Measurements from ENCODE around the gene CAPSL. TPM values are rescaled to one million over a fixed set of nuclear protein-coding genes. Genes with fewer than 3 reads are reported as not detected.
"Not testable (repeated sequence)": the region's sequence is repeated elsewhere in the genome, so short reads cannot be mapped to it uniquely, and the experiment has no call there.

Gene CAPSL
- polyA plus RNA-seq (ENCODE audit: insufficient read length in 3 of 3) = 1 to 10 TPM; 5.3 to 8.2 (median 7.6) TPM

DNA sequence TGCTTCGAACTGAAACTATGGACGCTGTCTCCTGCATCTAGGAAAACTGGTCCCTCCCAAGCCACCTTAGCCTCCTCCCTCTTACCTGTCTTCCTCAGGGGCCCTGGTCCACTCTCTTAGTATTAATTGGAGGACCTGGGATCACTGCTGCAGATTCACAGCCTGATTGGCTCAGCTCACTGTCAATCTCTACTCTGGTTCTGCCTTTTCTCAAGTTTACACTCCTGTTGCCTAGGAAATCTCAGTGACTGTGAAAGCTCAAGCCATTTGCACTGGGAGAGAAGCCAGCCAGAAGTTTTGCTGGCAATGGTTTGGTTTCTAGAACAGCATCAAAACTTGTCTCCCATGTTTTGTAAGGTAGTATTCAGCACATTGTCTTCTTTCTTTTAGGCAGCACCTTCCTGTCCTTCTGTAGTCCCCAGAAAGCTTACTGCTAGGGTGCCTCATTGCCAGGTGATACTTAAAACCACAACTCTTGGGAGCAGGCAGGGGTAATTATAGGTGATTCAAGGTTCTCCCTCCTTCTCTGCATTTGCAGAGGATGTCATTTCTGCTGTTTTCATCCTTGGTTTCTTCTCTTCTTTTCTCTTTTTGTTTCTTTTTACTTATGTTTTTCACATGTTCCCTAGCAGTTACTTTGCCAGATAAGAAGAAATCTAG is at the start of gene CAPSL:
Gene CAPSL, minus strand, starts transcription at position 55 of the 660 bp plus-strand sequence. CDS start 17,502 bp downstream, outside the sequence.
- peak; percentile 82 to 92 (median 91) for DNase-seq (ENCODE audit: low read depth in 3 of 3, low spot score in 2 of 3)

DNA sequence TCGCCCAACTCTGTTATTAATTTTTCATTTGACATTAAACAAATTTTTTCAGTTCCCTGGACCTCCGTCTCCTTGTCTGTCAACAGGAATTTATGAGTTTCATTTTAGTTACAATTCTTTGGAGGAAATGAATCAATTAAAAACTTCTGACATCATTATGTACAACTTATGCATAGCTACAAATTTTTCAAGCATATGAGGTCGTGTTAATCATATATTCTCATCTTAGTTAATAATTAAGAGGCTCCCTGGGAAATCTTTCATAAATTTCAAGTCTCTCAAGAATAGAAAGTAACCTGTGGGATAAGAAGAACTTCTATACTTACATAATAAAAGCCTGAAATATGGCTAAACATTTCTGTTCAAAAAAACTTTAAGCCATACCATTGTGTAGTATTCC is 49.4 kb upstream of the CAPSL start:
- DNase-seq (ENCODE audit: low read depth in 3 of 3, low spot score in 2 of 3) = peak in 1 of 3 donors; percentile 10

DNA sequence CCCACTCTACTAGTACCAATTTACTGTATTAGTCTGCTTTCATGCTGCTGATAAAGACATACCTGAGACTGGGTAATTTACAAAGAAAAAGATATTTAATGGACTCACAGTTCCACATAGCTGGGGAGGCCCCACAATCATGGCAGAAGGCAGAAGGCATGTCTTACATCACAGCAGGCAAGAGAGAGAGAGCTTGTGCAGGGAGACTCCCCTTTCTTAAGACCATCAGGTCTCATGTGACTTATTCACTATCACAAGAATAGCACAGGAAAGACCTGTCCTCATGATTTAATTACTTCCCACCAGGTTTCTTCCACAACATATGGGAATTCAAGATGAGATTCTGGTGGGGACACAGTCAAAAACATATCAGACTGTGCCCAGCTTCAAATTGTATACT is 41.3 kb upstream of the CAPSL start:
- no peak for DNase-seq (ENCODE audit: low read depth in 3 of 3, low spot score in 2 of 3)

DNA sequence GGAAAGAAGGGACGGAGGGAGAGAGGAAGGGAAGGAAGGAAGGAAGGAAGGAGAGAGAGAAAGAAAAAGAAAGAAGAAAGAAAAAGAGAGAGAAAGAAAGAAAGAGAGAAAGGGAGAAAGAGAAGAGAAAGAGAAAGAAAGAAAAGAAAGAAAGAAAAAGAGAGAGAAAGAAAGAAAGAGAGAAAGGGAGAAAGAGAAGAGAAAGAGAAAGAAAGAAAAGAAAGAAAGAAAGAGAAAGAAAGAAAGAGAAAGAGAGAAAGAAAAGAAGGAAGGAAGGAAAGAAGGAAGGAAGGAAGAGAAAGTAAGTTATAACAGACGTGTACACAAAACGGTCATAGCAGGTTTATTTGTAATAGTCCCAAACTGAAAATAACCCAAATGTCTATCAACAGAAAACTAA is 38.4 kb upstream of the CAPSL start:
- not testable (repeated sequence) for DNase-seq (ENCODE audit: low read depth in 3 of 3, low spot score in 2 of 3)

DNA sequence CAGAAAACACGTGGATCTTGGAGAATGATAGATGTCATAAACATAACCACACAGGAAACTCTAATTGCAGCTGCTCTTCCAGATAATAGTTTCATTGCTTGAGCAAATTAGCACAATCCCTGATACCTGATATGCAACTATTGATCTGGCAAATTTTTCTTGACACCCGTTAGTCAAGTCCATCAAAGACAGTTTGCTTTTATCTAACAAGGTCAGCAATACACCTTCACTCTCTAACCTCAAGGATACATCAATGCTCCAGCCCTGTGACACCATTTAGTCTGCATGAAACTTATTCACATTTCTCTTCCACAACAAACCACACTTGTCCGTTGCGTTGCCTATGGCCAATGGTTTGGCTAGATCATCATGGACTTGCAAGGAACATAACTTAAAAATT is 36.1 kb upstream of the CAPSL start:
- no peak for DNase-seq (ENCODE audit: low read depth in 3 of 3, low spot score in 2 of 3)

DNA sequence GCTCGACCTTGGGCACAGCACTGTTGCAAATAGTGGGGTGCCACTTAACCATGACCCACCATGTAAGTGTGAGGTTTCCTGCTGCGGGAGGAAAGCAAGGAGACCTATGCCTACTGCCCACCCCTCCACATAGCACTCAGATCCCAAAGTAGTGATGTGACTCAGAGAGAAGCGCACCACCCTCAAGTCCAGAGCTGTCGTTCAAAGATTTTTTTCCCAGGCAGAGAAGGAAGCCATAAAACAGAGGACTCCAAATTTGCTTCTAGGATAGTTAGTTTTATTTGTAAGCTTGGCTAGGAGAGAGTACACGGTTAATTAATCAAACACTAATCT is 33.4 kb upstream of the CAPSL start:
- no peak for DNase-seq (ENCODE audit: low read depth in 3 of 3, low spot score in 2 of 3)

DNA sequence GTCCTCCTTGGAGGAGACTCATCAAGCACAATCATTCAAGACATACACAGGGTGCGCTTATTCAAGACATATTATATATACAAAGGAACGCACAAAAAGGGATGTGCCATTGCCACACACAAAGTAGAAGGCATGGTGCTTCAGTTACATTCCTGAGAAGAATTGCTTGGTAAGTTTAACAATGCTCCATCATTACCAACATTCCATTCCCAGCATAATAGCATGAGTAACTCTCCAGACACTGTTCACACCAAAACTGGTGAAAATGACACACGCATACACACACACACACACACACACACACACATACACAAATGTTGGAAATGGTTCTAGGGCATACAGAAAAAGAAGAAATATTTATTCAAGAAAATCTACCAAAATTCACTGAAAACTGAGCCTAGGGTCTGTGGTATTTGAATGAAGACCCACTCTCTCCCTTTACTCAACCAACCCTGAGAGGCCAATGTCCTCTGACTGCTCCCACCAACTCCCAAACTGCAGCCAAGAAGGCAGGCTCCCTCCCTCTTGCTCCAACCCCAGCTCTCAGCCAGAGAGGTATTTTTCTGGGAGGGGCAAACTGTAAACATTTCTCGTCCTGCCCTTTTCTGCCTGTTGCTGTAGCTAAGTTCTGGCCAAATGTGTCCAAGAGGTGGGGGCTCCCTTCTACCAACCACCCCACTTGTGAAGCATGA is 32.9 kb upstream of the CAPSL start:
- no peak for DNase-seq (ENCODE audit: low read depth in 3 of 3, low spot score in 2 of 3)

DNA sequence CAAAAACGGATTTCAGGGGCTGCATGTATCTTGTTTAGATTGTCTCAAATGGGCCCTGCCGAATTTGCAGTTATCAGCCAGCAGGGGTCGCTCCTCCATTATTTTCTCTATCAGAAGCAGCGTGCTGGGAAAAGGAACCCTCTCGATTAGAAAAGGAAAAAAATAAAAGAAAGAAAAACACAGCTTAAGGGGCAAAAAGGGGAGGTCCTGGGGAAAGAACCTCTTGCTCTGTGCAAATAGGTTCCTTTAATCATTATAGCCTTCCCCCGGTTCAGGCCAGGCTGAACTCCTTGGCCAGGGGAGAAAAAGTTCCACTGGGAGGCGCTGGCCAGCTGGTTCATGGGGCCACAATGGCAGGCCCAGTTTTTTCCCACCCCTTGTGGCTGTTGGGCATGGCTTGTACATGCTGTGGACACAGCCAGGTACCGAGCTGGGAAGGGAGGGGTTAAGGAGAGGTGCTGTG is 25.0 kb upstream of the CAPSL start:
- DNase-seq (ENCODE audit: low read depth in 3 of 3, low spot score in 2 of 3) = no peak

DNA sequence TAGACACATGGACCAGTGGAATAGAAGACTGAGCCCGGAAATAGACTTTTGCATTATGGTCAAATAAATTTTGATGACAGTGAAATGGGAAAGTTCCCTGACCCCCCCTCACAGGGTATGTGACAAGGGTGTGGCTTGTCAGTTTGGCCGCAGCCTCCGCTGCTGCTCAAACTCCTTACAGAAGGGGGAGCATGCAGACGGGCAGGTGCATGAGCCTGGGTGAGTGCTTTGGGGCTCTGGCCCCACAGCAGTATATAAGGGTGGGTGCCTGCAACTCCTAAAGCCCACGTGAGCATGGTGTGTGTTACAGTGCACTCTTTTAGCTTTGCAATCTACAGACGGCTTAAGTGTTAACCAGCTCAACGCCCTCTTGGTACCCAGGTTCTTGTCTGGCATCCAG is 21.9 kb upstream of the CAPSL start:
- no peak for DNase-seq (ENCODE audit: low read depth in 3 of 3, low spot score in 2 of 3)

DNA sequence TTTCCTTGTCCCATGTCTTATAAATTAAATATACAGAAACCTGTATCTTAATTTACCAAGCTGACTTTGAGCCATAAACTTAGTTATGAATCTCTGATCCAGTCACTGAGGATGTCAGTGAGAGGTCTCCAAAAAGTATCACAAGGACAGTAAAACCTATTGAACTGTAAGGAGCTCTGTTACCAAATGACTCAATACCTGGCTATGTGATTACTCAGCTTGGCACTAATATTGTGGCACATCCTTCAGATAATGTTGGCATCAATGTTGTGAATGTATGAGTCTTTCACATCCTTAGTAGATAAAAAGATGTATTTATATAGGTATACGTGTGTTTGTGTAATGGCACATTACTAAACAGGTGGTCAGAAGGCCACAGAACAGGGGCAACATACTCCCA is 18.0 kb upstream of the CAPSL start:
- DNase-seq (ENCODE audit: low read depth in 3 of 3, low spot score in 2 of 3) = no peak

DNA sequence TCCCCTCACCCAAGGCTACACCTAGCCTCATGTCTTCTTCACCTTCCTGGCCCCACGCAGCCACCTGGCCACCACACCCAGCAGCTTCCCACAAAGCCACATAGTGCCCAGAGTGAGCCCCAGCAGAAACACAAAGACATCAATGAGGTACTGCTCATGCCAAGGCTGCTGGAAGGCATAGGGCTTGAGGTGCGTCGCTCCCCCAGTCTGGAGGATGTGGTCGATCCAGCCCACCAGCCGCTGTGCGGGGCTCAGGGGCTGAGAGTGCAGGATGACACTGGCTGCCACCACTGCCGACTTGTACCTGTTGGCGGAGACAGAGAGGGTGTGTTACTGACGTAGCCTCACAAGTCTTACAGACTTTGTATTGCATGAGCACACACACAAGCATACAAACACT is 15.8 kb upstream of the CAPSL start:
- no peak for DNase-seq (ENCODE audit: low read depth in 3 of 3, low spot score in 2 of 3)

DNA sequence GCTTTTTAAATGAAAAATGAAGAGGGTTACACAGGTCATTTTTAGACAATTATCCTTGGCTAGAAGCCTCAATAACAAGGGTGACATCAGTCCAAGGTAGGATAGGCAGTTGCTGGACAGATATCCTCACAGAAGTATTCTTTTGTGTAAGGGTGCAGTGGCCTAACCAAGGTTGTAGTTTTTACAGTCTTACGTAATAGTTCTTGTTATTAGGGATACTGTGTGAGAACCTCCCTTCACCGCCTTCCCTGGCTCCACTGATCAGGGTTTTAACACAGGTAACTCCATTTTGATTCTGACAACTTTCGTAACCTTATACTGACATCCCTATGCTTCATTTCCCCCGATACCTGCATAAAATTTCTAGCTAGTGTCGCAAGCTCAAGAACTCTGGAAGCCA is 8.7 kb upstream of the CAPSL start:
- DNase-seq (ENCODE audit: low read depth in 3 of 3, low spot score in 2 of 3) = no peak

DNA sequence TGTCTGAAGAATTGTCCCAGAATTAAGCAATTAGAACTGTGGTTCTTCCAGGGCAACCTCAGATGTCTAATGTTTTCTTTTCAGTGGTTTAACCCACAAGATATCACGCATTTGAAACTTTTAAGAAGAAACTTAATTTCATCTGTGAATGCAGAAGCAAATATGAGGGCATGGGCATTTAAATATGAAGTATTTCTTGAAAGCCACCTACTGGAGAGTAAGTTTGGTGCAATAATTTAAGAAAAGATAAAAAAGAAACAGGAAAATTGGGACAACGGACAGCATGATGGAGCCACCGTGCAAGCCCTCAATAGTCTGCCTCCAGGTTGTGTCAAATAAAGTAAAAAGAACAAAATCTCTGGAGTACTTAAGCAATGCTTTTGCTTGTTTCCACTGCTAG is 1.2 kb upstream of the CAPSL start:
- DNase-seq (ENCODE audit: low read depth in 3 of 3, low spot score in 2 of 3) = no peak

DNA sequence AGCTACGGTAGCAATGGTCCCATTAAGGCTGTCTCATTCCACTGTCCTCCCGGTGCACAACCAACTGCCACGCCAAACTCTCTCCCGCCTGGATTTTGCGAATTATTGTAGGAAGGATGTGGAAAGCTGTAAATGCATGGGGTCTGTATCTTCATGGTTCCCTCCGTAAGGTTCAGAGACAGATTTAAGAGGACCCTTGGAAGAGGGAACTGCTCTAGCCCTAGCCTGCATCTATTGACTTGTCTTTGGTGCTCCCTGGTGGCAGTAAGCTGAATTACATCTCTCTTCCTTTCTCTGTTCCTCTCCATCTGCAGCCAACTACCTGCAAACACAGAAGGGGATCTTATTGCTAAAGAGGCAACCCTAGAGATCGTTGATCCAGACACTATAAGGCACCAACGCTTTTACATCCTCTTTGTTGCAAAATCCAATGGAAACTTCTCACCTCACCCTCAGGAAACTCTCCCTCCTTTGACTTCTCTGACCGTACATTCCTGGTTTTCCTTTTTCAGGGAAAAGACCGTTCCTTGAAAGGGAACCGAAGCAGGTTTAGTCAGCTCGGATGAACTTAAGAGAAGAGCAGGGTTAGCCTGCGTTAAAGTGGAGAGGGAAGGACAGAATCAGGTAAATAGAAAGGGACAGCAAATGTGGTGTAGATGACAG is 11.9 kb downstream of the CAPSL start:
- DNase-seq (ENCODE audit: low read depth in 3 of 3, low spot score in 2 of 3) = peak; percentile 51 to 59 (median 57)

DNA sequence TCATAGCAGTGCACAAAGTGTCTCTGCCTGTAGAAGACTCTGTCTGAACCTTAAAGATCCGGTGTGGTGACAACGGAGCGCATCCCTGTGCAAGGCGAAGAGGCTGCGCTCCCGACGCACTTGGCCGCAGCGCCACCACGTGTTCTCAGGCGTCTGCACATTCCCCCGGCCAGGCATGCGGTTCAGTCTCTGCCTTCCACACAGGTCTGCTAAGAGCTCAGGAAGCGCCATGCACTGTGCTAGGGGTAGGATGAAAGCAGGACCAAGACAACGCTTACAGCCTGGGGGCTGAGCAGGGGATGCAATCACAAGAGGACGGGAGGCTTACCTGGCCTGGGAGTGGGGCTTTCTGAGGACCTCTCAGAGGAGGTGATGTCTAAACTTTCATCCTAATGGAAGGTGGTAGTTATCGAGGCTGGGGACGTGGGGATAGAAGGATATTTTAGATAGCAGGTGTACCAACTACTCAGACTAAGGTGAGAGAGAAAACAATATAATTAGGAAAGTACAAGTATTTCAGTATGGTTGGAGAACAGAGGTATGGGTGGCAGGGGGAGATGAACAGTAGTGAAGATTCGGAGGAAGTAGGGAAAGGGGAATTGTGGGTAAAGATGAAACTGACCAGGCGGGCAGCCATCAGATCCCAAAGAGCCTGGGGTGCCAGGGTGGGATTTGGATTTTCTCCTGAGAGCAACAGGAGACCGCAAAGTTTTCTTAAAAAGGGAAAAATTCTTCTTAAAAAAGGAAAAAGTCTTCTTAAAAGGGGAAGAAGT is 13.3 kb downstream of the CAPSL start:
- peak in 2 of 3 donors; percentile 33 to 37 for DNase-seq (ENCODE audit: low read depth in 3 of 3, low spot score in 2 of 3)

DNA sequence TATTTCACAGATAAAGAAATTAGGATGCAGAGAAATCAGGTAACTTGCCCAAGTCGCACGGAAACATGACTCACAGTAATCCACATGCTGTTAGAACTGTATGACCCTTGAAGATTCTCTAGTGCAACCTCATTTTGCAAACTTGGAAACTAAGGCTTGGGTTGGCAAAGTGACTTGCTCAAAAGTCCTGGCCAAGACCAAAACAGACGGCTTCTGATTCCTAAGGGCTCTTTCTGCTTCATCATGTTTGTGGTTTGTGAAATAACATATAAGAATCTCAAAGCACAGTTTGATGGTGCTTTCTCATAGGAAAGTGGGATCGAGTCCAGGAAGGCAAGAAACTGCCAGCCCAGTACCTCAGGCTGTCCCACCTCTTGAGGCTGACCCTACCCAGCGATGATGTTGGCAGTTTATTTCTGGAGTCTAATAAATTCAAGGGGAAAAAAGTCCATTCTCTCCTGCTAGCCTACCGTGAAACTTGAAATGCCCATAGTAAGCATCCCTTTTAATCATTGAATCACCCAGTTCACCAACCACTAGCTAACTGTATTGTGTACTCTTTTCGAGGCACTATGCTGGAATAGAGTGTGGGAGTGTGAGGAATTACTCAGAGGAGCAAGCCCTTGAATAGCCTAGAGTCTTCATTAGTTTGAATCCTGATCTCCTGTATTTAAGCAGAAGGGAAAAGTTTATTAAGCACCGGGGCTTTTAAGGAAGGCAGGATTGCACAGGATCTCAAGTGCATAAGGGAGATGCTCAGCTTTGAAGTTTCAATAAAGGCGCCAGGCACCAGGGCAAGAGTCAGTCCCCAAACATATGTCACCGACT is 14.1 kb downstream of the CAPSL start:
- DNase-seq (ENCODE audit: low read depth in 3 of 3, low spot score in 2 of 3) = no peak

DNA sequence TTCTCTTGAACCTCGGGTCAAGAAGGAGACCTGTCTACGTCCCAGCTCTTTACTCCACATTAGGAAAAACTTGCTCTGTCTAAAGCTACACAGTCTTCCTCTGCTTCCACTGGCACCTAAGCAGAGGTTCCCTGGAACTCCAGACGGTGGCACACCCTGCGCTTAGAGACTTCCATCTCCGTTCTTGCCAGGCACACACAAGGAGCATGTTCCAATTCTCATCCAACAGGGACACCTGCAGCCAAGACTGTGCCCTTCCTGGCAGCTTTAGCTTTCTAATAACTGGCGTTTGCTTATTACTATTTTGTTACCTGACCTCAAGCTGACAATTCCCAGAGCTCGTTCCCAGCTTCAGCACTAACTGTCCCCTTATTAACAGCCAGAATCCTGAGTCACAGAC is 16.0 kb downstream of the CAPSL start:
- DNase-seq (ENCODE audit: low read depth in 3 of 3, low spot score in 2 of 3) = no peak

DNA sequence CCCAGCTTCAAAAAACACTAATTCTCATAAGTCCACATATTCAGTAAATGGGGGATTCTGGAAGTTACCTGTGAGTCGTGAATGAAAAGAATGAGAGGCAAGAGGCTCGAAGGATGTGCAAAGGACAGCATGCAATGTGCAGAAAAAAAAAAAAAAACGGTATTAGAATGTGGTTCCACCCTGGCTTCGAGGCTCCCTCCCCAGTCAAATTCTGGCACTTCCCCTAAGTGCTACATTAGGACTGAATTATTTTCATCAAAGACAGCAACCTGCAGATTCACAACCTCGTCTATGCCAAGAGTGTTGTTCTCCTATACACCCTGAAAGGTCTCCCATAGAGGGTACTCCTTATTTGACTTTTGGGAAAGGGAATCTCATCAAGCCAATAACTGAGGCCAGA is 16.5 kb downstream of the CAPSL start:
- DNase-seq (ENCODE audit: low read depth in 3 of 3, low spot score in 2 of 3) = no peak

DNA sequence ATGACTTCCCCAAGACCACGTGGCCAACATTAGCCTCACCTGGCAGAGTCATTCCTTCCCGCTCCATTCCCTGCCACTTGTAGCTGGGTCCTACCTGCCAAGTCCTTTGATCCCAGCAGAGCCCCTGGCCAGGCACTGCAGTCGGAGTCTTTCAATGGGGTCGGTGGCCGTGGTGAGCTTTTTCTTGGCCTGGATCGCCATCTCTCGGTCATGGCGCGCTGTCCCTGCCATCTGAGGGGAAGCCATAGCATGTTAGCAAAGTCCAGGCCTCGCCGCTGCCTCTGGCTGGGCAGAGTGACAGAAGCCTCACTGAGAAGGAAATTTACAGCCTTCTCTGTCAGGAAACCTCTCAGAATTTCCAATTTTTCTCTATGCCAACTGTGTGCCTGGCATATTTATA is 17.5 kb downstream of the CAPSL start:
- no peak for DNase-seq (ENCODE audit: low read depth in 3 of 3, low spot score in 2 of 3)

DNA sequence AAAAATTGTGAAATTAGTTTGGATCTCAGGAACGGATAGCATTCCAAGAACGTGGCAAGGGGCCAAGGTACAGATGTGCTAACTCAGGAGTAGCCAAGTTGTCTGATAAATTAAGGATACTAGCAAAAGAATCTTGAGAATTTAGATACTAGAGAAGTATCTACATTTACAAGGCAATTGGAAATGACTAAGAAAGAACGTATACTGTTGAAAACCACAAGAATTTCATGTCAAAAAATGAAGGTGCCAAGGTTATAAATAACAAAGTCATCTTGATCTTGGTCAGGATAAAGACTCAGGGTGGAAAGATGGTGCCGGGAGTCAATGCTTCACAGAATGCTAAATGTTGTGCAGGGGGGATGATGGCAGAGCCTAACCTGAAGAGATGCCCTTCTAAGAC is 19.2 kb downstream of the CAPSL start:
- no peak for DNase-seq (ENCODE audit: low read depth in 3 of 3, low spot score in 2 of 3)

Measured in right renal cortex interstitium (tissue), 3 donors.